Astrocyte (in vitro differentiated cells and primary cell): ENCODE results near the gene ELMO1. TPM values are rescaled to one million over a fixed set of nuclear protein-coding genes. Genes with fewer than 3 reads are reported as not detected.

ENCODE experiments used
- DNase-seq: peaks from one replicate; pipeline ENCODE4 v3.0.0-alpha.2; 2010; ENCODE audit warnings: low read depth
- FAIRE-seq: peaks from 2 replicates; lab custom pipeline; 2011; peaks lifted over from hg19 to GRCh38; lab: Jason Lieb, UNC
- H2AFZ ChIP-seq: 2 replicates; pipeline ENCODE4 v1.6.0; 2012; ENCODE audit warnings: low read depth, low read length, inconsistent platforms
- H3K27ac ChIP-seq: 2 replicates; pipeline ENCODE4 v1.5.1; 2011; ENCODE audit warnings: low read depth, low read length, inconsistent platforms
- H3K27me3 ChIP-seq: 2 replicates; pipeline ENCODE4 v1.6.0; 2011; ENCODE audit warnings: low read length, inconsistent platforms; ENCODE audit not compliant: insufficient read depth
- H3K36me3 ChIP-seq: 2 replicates; pipeline ENCODE4 v1.5.1; 2011; ENCODE audit warnings: low read length, inconsistent platforms; ENCODE audit not compliant: insufficient read depth
- H3K4me1 ChIP-seq: 2 replicates; pipeline ENCODE4 v1.5.1; 2011; ENCODE audit warnings: low read length, inconsistent platforms; ENCODE audit not compliant: insufficient read depth
- H3K4me2 ChIP-seq: 2 replicates; pipeline ENCODE4 v1.6.0; 2012; ENCODE audit warnings: low read length, inconsistent platforms
- H3K4me3 ChIP-seq: 2 replicates; pipeline ENCODE4 v1.5.1; 2011; ENCODE audit warnings: low read depth, mild to moderate bottlenecking, low read length, inconsistent platforms; ENCODE audit not compliant: insufficient read depth
- H3K79me2 ChIP-seq: 2 replicates; pipeline ENCODE4 v1.6.0; 2012; ENCODE audit warnings: mild to moderate bottlenecking, low read length, inconsistent platforms; ENCODE audit not compliant: insufficient read depth
- H3K9ac ChIP-seq: 2 replicates; pipeline ENCODE4 v1.6.0; 2012; ENCODE audit warnings: mild to moderate bottlenecking, low read length, inconsistent platforms
- H3K9me3 ChIP-seq: 2 replicates; pipeline ENCODE4 v1.5.1; 2012; ENCODE audit warnings: low read depth, mild to moderate bottlenecking, low read length, inconsistent platforms; ENCODE audit not compliant: insufficient read depth
- H4K20me1 ChIP-seq: 2 replicates; pipeline ENCODE4 v1.6.0; 2012; ENCODE audit warnings: low read length, inconsistent platforms; ENCODE audit not compliant: insufficient read depth
- H3K27ac Mint-ChIP-seq: one replicate; pipeline ENCODE4 v1.8.0; 2021; ENCODE audit warnings: mild to moderate bottlenecking, mixed read lengths; ENCODE audit not compliant: unreplicated experiment
- H3K27me3 Mint-ChIP-seq: one replicate; pipeline ENCODE4 v1.8.0; 2021; ENCODE audit warnings: low read depth, mixed read lengths; ENCODE audit not compliant: unreplicated experiment
- H3K36me3 Mint-ChIP-seq: one replicate; pipeline ENCODE4 v1.8.0; 2021; ENCODE audit warnings: low read depth, mixed read lengths; ENCODE audit not compliant: unreplicated experiment
- H3K4me1 Mint-ChIP-seq: one replicate; pipeline ENCODE4 v1.8.0; 2021; ENCODE audit warnings: low read depth, mixed read lengths; ENCODE audit not compliant: unreplicated experiment
- H3K4me3 Mint-ChIP-seq: one replicate; pipeline ENCODE4 v1.8.0; 2021; ENCODE audit warnings: mild to moderate bottlenecking, moderate library complexity, mixed read lengths; ENCODE audit not compliant: unreplicated experiment
- H3K9me3 Mint-ChIP-seq: one replicate; pipeline ENCODE4 v1.8.0; 2021; ENCODE audit warnings: mild to moderate bottlenecking, mixed read lengths; ENCODE audit not compliant: unreplicated experiment
- EZH2 ChIP-seq: IDR thresholded peaks from 2 replicates; pipeline ENCODE4 v1.6.1; 2012; ENCODE audit warnings: mild to moderate bottlenecking, low read length, inconsistent platforms; ENCODE audit not compliant: insufficient read depth
- total RNA-seq: library from RNA; stranded (reverse); gene quantifications from 2 replicates; pipeline ENCODE4 v1.2.1, GENCODE V29; 2021
- TF ChIP-seq, protein P1 (sequence below): IDR thresholded peaks from 2 replicates; pipeline ENCODE4 v1.5.1; 2011; ENCODE audit warnings: low read depth, mild to moderate bottlenecking, inconsistent platforms, low read length, moderate library complexity; ENCODE audit not compliant: insufficient read depth

Gene ELMO1
- total RNA-seq, 1 donor from 2014 or later, result 20.4 TPM

DNA sequence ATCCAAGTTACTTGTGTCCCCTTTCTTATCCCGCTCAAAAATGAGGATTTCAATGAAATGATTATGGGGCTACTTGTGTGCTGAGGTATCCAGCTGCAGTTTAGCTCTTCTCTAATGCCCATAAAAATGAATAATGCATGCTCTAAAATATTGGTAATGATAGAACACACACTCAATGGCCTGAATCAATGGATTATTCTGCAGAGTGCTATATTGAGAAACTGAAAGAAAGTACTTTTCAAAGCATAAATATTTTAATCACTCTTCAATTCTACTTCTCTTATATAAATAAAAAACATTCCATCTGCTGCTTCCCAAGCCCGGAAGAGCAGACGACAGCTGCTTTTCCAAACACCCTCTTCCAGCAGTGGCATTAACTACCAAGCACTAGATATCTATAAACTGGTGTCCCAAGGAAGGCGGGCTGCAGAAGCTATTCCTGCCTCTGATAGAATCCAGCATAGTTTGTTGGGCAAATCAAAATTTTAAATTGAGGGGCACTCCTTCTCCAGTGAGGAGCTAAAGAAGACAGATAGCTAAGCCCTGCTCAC lies 439.5 kb downstream of the ELMO1 start:
- FAIRE-seq (no peak), DNase-seq (no peak)
- Mint-ChIP-seq H3K36me3 (peaks cover 2% of the 10 kb centered on the region), H3K9me3 (no peaks in the 10 kb centered on the region), H3K27me3 (no peaks in the 10 kb centered on the region), H3K4me3 (no peak overlapping the region), H3K27ac (no peak overlapping the region), H3K4me1 (peaks cover 3% of the 10 kb centered on the region)
- no peak for TF ChIP-seq EZH2
- no peaks in the 10 kb centered on the region for H3K27me3 ChIP-seq
- no peaks in the 10 kb centered on the region for H3K36me3 ChIP-seq
- no peak overlapping the region for H3K27ac ChIP-seq
- H3K4me2 ChIP-seq, result no peak overlapping the region
- H3K79me2 ChIP-seq, result no peaks in the 10 kb centered on the region
- no peak overlapping the region for H2AFZ ChIP-seq
- no peak overlapping the region for H3K4me3 ChIP-seq
- no peaks in the 10 kb centered on the region for H3K9me3 ChIP-seq
- H3K9ac ChIP-seq, result no peak overlapping the region
- H4K20me1 ChIP-seq, result no peaks in the 10 kb centered on the region
- H3K4me1 ChIP-seq, result no peaks in the 10 kb centered on the region

DNA sequence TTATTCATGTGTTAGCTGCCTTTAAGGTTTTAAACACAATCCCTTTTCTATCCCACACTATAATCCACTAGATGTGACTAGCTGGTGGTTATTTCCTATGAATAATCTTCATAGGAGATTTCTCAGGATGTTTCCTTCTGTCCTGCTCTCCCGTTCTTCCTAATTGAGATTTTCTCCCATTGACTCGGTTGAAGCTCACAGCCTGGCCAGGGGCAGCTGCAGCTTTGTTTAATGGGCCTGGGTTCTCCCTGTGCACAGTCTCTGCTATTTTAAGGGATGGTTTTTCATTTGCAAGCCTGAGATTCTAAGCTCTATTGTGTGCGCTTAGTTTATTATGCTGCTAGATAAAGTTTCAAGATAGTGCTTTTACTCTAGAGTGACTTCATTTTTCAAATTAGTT lies 441.0 kb downstream of the ELMO1 start:
- no peaks in the 10 kb centered on the region for H3K4me1 ChIP-seq

DNA sequence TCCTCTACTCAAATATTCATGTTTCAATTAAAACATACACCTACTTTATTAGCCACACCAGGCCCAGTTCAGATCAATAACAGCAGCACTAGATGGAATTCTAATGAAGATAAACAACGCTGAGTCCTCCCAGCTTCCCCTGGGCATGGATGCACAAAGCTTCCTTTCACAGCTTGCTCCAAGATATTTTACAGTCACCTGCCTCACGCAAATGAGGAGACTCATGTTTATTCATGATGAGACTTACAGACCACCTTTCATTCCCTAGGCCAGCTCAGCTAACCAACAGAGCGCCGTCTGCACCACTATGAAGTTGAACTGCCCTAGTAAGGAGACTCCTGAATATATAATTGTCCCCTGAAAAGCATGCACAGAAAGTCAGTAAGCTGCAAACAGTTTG lies 441.4 kb downstream of the ELMO1 start:
- TF ChIP-seq, protein P1, sequence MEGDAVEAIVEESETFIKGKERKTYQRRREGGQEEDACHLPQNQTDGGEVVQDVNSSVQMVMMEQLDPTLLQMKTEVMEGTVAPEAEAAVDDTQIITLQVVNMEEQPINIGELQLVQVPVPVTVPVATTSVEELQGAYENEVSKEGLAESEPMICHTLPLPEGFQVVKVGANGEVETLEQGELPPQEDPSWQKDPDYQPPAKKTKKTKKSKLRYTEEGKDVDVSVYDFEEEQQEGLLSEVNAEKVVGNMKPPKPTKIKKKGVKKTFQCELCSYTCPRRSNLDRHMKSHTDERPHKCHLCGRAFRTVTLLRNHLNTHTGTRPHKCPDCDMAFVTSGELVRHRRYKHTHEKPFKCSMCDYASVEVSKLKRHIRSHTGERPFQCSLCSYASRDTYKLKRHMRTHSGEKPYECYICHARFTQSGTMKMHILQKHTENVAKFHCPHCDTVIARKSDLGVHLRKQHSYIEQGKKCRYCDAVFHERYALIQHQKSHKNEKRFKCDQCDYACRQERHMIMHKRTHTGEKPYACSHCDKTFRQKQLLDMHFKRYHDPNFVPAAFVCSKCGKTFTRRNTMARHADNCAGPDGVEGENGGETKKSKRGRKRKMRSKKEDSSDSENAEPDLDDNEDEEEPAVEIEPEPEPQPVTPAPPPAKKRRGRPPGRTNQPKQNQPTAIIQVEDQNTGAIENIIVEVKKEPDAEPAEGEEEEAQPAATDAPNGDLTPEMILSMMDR, result no peak
- TF ChIP-seq EZH2, result no peak
- H3K36me3 ChIP-seq, result no peaks in the 10 kb centered on the region
- Mint-ChIP-seq H3K9me3 (no peaks in the 10 kb centered on the region), H3K36me3 (peaks cover 1% of the 10 kb centered on the region), H3K27ac (no peak overlapping the region), H3K27me3 (no peaks in the 10 kb centered on the region), H3K4me3 (no peak overlapping the region), H3K4me1 (no peaks in the 10 kb centered on the region)
- H3K4me1 ChIP-seq, result no peaks in the 10 kb centered on the region
- no peak for DNase-seq
- no peak overlapping the region for H3K4me3 ChIP-seq
- no peak overlapping the region for H3K4me2 ChIP-seq
- H4K20me1 ChIP-seq, result no peaks in the 10 kb centered on the region
- no peak overlapping the region for H3K27ac ChIP-seq
- H3K9ac ChIP-seq, result no peak overlapping the region
- H3K79me2 ChIP-seq, result no peaks in the 10 kb centered on the region
- H2AFZ ChIP-seq, result no peak overlapping the region
- no peak for FAIRE-seq
- no peaks in the 10 kb centered on the region for H3K27me3 ChIP-seq
- no peaks in the 10 kb centered on the region for H3K9me3 ChIP-seq

More for the DNA sequence above, 441.0 kb downstream of the ELMO1 start:
- H3K9ac ChIP-seq, result no peak overlapping the region
- Mint-ChIP-seq H3K27me3 (no peaks in the 10 kb centered on the region), H3K4me1 (no peaks in the 10 kb centered on the region), H3K36me3 (no peaks in the 10 kb centered on the region), H3K9me3 (no peaks in the 10 kb centered on the region), H3K27ac (no peak overlapping the region), H3K4me3 (no peak overlapping the region)
- DNase-seq (no peak), FAIRE-seq (no peak)
- no peak overlapping the region for H3K27ac ChIP-seq
- H3K4me2 ChIP-seq, result no peak overlapping the region
- no peaks in the 10 kb centered on the region for H3K9me3 ChIP-seq
- no peaks in the 10 kb centered on the region for H3K27me3 ChIP-seq
- H2AFZ ChIP-seq, result no peak overlapping the region
- no peak for TF ChIP-seq EZH2
- TF ChIP-seq, protein P1, result no peak
- no peaks in the 10 kb centered on the region for H3K36me3 ChIP-seq
- no peak overlapping the region for H3K4me3 ChIP-seq
- no peaks in the 10 kb centered on the region for H4K20me1 ChIP-seq
- no peaks in the 10 kb centered on the region for H3K79me2 ChIP-seq
